ENCODE data around the gene PIK3C2A.
"Not testable (repeated sequence)": the region's sequence is repeated elsewhere in the genome, so short reads cannot be mapped to it uniquely, and the experiment has no call there.

PIK3C2A gene, protein sequence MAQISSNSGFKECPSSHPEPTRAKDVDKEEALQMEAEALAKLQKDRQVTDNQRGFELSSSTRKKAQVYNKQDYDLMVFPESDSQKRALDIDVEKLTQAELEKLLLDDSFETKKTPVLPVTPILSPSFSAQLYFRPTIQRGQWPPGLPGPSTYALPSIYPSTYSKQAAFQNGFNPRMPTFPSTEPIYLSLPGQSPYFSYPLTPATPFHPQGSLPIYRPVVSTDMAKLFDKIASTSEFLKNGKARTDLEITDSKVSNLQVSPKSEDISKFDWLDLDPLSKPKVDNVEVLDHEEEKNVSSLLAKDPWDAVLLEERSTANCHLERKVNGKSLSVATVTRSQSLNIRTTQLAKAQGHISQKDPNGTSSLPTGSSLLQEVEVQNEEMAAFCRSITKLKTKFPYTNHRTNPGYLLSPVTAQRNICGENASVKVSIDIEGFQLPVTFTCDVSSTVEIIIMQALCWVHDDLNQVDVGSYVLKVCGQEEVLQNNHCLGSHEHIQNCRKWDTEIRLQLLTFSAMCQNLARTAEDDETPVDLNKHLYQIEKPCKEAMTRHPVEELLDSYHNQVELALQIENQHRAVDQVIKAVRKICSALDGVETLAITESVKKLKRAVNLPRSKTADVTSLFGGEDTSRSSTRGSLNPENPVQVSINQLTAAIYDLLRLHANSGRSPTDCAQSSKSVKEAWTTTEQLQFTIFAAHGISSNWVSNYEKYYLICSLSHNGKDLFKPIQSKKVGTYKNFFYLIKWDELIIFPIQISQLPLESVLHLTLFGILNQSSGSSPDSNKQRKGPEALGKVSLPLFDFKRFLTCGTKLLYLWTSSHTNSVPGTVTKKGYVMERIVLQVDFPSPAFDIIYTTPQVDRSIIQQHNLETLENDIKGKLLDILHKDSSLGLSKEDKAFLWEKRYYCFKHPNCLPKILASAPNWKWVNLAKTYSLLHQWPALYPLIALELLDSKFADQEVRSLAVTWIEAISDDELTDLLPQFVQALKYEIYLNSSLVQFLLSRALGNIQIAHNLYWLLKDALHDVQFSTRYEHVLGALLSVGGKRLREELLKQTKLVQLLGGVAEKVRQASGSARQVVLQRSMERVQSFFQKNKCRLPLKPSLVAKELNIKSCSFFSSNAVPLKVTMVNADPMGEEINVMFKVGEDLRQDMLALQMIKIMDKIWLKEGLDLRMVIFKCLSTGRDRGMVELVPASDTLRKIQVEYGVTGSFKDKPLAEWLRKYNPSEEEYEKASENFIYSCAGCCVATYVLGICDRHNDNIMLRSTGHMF (N-terminal part only)

DNA sequence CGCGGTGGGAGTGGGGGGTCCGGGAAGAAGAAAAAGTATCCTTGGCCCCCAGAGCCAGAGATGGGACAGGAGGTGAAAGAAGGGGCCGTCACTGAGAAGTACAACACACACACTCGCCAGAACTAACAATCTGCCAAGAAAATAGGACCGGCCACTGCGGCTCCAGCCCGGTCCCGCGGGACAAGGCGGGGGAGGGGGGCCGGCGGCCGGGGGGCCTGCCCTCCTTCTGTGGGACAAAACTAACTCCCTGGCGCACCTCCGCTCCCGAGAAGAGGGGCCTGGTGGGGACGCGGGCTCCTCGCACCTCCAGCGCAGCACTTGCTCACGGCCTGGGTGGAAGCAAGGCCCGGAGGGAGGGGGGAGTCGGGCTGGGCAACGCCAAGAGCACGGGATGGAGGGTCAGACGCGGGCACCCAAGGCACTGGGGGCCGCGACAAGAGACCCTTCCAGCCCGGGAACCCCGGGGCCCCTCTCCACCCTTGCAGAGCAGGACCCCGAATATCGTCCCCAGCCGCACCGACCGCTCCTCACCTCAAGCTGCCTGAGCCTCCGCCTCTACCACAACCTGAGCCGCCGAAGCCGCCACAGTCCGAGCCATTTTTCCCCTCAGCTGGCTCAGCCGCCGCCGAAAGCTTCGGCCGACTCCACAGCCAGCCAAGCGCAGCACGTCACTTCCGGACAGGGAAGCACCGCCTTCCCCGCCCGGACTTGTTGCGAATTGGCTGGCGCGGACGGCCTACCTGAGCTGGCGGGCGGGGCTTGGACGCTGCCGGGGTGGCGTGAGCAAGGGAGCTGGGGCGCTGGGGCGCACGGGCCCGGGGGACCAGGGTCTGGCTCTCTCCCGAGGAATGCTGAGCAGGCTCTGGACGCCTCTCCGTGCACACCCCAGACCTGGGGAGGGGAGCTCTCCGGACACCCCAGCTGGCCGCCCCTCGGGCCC lies at the start of gene PIK3C2A:
TSS of gene PIK3C2A (minus strand) at position 670 of the 940 bp plus-strand sequence. CDS start 38,245 bp downstream, outside the sequence.
- DNase-seq (ENCODE audit: low read depth): peak; percentile 78

- no peak for DNase-seq (ENCODE audit: low read depth)
Measured at GRCh38 chr11:17257196-17257595, 49.4 kb upstream of the PIK3C2A start.

DNA sequence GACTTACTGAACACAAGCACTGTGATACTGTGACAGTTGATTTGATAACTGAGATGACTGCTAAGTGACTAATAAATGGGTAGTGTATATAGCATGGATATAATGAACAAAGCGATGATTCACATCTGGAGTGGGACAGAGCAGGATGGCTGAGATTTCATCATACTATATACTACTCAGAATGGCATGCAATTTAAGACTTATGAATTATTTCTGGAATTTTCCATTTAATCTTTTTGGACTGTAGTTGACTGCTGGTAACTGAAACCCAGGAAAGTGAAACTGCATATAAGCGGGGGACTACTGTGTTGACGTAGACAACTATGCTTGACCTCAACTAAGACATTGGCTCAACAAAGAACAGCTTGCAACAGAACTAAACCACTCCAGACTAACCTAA lies 48.7 kb upstream of the PIK3C2A start:
- peak; percentile 65 for DNase-seq (ENCODE audit: low read depth)

DNA sequence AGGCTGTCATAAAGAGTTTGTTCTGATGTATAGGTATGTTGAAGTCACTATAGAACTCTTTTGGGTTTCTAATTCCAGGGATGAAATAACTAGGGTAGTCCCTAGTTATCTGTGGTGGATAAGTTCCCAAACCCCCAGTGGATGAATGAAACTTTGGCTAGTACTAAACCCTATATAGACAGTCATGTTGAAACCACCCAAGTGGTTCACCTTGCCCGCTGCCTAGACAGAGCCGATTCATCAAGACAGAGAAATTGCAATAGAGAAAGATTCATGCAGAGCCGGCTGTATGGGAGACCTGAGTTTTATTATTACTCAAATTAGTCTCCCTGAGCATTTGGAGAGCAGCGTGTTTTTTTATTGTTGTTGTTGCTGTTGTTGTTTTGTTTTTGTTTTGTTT lies 44.9 kb upstream of the PIK3C2A start:
- DNase-seq (ENCODE audit: low read depth): no peak

DNA sequence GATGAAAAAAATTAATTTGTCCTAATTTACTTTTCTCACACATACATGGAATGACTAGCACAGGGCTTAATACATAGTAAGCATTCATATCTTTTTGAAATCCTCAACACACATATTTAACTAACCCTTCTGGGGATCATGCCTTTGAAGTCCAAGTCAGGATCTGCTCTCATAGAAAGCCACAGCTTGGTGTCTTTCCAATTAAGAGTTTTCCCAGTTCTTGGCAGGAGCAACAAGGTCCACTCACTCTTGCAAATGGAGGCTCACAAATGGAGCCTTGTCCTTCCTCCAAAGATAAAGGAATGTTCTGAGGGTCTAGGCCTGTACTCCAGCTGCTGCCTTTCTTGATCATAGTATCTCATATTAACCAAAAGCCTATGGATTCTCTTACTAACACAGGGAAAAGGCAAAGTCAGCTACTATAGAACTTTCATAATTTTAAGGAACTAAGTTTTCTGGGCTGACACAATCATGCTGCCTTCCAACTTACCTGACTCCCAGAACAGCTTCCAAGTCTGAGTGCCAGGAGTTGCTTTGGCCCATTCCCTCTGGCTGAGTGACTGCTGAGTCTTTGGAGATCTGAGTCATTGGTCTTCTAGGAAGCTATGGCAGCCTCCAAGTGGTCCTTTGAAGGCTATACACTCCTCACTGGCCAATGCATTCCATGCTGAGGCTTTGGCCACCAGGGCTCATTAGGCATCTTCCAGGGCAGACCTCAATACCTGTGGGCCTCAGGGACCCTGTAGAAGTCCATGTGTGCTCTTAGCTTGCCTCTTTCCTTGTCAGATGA lies 43.0 kb upstream of the PIK3C2A start:
- no peak for DNase-seq (ENCODE audit: low read depth)

DNA sequence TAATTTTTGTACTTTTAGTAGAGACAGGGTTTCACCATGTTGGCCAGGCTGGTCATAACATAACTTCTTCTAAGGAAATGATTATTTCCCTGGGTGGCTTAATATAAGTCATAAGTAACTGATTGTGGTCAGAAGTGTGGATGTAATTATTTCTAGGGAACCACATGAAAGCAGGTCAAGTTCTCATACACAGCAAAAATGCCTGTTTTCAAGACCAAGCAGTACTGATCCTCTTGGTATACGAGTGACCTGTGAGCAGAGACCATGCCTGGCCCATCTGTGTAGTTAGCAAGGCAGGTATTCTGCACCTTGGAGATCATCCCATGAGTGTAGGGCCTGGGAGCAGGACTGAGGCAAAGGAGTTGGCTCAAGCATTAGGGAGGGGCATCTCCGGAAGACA lies 36.3 kb upstream of the PIK3C2A start:
- DNase-seq (ENCODE audit: low read depth): no peak

DNA sequence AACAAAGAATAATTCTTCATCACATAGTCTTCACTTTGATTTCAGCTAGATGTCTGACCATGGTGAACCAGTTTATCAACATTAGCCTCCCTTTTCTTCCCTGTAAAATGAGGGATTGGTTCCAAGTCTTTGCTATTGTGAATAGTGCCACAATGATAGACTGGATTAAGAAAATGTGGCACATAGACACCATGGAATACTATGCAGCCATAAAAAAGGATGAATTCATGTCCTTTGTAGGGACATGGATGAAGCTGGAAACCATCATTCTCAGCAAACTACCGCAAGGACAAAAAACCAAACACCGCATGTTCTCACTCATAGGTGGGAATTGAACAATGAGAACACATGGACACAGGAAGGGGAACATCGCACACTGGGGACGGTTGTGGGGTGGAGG lies 35.2 kb upstream of the PIK3C2A start:
- DNase-seq (ENCODE audit: low read depth): not testable (repeated sequence)

GRCh38 chr11:17240780-17241179 lies 33.0 kb upstream of the PIK3C2A start:
- no peak for DNase-seq (ENCODE audit: low read depth)

DNA sequence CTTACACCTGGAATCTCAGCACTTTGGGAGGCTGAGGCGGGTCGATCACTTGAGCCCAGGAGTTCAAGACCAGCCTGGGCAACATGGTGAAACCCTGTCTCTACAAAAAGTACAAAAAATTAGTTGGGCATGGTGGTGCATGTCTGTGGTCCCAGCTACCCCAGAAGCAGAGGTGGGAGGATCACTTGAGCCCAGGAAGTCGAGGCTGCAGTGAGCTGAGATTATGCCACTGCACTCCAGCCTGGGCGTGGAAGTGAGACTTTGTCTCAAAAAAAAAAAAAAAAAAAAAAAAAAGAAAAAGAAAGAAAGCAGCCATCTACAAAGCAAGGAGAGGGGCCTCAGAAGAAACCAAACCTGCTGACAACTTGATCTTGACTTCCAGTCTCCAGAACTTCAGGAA lies 32.1 kb upstream of the PIK3C2A start:
- DNase-seq (ENCODE audit: low read depth): not testable (repeated sequence)

DNA sequence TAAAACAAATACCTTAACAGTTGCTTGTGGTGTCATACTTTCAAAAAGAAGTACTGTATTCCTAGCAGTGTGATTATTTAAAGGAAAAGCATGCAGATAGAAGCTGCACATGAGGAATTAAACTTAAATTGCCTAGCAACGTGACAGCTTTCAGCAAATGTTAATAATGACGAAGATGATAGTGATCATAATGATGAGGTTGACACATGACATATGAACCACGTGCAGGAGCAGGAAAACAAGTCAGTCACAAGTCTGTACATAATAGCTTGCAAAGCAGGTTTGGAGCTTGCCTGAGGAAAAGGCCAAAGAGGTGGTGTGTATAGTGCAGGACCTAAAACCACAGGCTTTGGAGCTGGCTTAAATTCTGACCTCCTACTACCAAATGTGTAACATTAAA lies 30.6 kb upstream of the PIK3C2A start:
- no peak for DNase-seq (ENCODE audit: low read depth)

- DNase-seq (ENCODE audit: low read depth): no peak
Measured at GRCh38 chr11:17233101-17233500, 25.3 kb upstream of the PIK3C2A start.

- DNase-seq (ENCODE audit: low read depth): no peak
Measured at GRCh38 chr11:17230867-17231851, 23.4 kb upstream of the PIK3C2A start.

DNA sequence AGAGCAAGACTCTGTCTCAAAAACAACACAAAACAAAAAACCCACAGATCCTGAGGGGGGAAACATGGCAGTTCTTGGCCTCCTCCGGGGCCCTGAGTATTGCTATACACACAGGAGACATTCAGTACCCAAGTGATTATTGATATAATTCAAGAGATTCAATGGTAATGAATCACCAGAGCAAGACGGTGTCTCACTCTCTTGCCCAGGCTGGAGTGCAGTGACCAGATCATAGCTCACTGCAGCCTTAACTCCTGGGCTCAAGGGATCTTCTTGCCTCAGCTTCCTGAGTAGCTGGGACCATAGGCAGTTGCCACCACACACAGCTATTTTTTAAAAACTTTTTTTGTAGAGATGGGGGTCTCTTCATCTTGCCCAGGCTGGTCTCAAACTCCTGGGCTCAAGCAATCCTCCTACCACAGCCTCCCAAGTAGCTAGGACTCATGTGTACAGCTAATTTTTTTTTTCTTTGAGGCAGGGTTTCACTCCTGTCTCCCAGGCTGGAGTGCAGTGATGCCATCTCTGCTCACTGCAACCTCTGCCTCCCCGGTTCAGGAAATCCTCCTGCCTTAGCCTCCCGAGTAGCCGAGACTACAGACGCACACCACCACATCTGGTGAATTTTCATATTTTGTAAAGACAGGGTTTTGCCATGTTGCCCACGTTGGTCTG lies 21.8 kb upstream of the PIK3C2A start:
- no peak for DNase-seq (ENCODE audit: low read depth)

DNA sequence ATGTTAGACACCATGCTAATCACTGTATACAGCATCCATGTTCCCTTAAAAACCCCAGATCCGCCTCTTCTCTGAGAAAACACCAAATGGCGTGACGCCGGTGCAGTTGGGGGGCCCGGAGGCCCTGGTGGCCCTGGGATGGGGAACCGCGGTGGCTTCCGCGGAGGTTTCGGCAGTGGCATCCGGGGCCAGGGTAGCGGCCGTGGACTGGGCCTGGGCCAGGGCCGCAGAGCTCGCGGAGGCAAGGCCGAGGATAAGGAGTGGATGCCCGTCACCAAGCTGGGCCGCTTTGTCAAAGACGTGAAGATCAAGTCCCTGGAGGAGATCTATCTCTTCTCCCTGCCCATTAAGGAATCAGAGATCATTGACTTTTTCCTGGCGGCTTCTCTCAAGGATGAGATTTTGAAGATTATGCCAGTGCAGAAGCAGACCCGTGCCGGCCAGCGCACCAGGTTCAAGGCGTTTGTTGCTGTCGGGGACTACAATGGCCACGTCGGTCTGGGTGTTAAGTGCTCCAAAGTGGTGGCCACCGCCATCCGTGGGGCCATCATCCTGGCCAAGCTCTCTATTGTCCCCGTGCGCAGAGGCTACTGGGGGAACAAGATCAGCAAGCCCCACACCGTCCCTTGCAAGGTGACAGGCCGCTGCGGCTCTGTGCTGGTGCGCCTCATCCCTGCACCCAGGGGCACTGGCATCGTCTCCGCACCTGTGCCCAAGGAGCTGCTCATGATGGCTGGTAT lies 20.6 kb upstream of the PIK3C2A start:
- DNase-seq (ENCODE audit: low read depth): not testable (repeated sequence)

DNA sequence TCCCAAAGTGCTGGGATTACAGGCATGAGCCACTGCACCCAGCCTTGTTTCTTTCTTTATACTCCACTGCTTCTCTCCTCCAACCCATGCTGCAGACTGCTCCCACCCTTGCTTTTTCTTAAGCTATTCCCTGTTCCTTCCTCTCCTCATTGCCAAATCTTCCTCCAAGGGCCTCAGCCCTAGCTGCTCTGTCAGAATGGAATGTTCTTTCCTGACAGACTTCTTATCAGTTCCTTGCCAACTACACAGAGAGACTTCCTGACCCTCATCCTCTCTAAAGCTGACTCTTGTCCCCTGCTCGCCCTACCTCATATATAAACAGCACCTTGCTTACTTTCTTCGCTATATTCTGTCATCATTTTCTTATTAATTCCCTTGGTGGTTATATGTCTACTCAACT lies 16.9 kb upstream of the PIK3C2A start:
- no peak for DNase-seq (ENCODE audit: low read depth)

- no peak for DNase-seq (ENCODE audit: low read depth)
Measured at GRCh38 chr11:17221968-17222367, 14.2 kb upstream of the PIK3C2A start.

GRCh38 chr11:17219016-17219415 lies 11.2 kb upstream of the PIK3C2A start:
- no peak for DNase-seq (ENCODE audit: low read depth)

DNA sequence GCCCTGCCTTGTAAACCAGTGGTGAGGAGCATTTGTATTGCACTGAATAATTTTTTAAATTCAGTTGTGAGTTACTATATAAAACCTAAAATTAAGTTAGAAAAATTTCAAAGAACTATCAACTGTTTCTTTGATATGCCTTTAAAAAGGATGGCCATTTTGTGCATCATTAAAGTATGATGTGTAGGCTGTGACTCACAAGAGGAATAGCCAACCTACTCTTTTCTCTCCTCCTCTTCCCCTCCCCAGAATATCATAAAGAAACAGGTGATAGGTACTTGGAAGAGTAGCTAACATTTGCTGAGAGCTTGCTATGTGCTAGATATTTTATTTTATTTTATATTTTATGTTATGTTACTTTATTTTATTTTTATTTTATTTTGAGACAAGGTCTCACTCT lies 10.6 kb upstream of the PIK3C2A start:
- DNase-seq (ENCODE audit: low read depth): no peak

All from GM04504 (cell line).